Loucy (cell line): ENCODE measurements around the gene ADTRP.

Source experiments
- CTCF ChIP-seq: fragments of 200-600 bp; sonication (generic); conservative IDR thresholded peaks from 2 replicates; pipeline ENCODE4 v1.5.1; 2014; ENCODE audit warnings: mild to moderate bottlenecking, antibody characterized with exemption, low read length
- EZH2phosphoT487 ChIP-seq: fragments of 200-600 bp; IDR thresholded peaks from 2 replicates; pipeline ENCODE4 v1.6.1; 2018; ENCODE audit warnings: antibody characterized with exemption, mild to moderate bottlenecking, moderate library complexity, borderline replicate concordance

- TF ChIP-seq CTCF = no peak
- no peak for TF ChIP-seq EZH2phosphoT487
Measured at GRCh38 chr6:11771473-11772048, 7.0 kb downstream of the ADTRP start.
